IPS-15b (cell line): ENCODE data around the gene PRR11.
A peak's percentile ranks its signal among the peaks of the same experiment; 100 is the strongest.

Experiments
- H3K27me3 ChIP-seq: one replicate; pipeline ENCODE4 v1.6.1; 2013; ENCODE audit warnings: low read length; ENCODE audit not compliant: control insufficient read depth, insufficient read depth
- H3K36me3 ChIP-seq: one replicate; pipeline ENCODE4 v1.6.1; 2013; ENCODE audit warnings: low read length; ENCODE audit not compliant: control insufficient read depth, insufficient read depth
- H3K4me1 ChIP-seq: one replicate; pipeline ENCODE4 v1.6.1; 2013; ENCODE audit warnings: mild to moderate bottlenecking, low read length; ENCODE audit not compliant: control insufficient read depth, insufficient read depth
- H3K4me3 ChIP-seq: one replicate; pipeline ENCODE4 v1.5.1; 2013; ENCODE audit warnings: low read depth, low read length
- H3K9ac ChIP-seq: one replicate; pipeline ENCODE4 v1.6.1; 2013; ENCODE audit warnings: low read depth, mild to moderate bottlenecking, low read length
- H3K9me3 ChIP-seq: one replicate; pipeline ENCODE4 v1.6.1; 2013; ENCODE audit warnings: mild to moderate bottlenecking, low read length; ENCODE audit not compliant: control insufficient read depth, insufficient read depth

Gene PRR11

DNA sequence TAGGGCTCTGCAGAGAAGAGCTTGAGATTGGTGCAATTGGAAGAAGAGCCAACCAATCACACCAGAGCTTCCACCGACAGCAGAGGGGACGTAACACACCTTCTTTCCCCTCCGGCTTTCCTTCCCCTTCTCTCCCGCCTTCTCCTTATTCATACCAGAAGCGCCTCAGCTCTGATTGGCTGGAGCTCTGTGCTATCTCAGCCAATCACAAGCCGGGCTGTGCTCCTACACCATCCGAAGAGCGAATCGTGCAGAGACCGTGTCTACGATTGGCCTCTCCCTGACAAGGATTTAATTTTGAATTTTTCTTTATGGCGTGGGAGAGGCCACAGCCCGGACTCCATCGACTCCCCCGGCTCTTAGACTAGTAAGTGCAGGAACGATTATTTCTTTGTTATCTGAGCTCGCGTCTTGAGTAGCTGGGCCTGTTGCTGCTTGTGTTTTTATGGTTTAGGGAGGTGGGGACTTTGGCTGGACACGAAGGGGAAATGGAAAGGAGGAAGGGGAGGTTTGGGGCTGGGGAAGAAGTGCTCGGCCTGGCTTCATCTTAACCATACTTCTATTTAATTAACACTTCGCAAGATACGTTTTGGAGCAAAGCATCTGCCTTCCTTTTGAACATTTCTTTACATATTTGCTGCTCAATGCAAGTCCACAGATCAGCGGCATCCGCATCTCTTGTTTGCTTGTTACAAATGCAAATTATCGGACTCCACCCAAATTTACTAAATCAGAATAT, at the start of gene PRR11:
PRR11 (plus strand) TSS at position 308 of the 739 bp plus-strand sequence. CDS start 14,007 bp downstream, outside the sequence.
- Histone ChIP-seq H3K27me3 (no peaks in the 10 kb centered on the region), H3K9ac (peak within 1 kb of the TSS; percentile 92), H3K36me3 (peaks cover 3% of the 10 kb centered on the region), H3K9me3 (no peaks in the 10 kb centered on the region), H3K4me3 (peak within 1 kb of the TSS; percentile 87), H3K4me1 (peaks cover 14% of the 10 kb centered on the region)

DNA sequence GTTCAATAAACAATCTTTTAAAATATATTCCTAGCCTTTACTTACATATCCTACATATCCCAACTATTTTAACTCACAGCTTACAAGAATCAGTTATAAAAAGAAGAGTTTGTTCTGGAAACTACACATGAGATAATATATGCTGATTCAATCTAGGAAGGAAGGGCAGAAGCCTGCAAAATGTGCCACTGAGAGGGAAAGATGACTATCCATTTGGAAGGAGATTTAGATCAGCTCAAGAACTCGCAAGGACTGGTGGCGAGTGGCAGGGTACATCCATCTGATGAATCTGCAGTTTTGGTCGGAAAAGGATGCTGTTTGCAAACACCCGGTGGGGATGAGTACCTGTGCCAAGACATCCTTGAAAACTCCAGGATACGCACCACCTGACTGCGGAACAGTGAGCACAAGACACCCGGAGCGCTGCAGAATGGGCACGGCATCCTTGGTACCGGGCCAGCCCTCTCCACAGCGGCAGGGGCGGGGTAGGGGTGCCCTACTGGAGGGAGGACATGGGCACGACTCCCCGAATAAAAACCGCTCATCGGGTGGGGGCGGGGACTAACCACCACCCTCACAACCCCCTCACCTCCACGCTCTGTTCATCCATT, 49.6 kb upstream of the PRR11 start:
- no peaks in the 10 kb centered on the region for H3K9me3 ChIP-seq
- H3K36me3 ChIP-seq: peaks cover 2% of the 10 kb centered on the region
- H3K9ac ChIP-seq: peak overlapping the region; percentile 77
- H3K27me3 ChIP-seq: no peaks in the 10 kb centered on the region
- H3K4me3 ChIP-seq: peak overlapping the region; percentile 82
- no peaks in the 10 kb centered on the region for H3K4me1 ChIP-seq

DNA sequence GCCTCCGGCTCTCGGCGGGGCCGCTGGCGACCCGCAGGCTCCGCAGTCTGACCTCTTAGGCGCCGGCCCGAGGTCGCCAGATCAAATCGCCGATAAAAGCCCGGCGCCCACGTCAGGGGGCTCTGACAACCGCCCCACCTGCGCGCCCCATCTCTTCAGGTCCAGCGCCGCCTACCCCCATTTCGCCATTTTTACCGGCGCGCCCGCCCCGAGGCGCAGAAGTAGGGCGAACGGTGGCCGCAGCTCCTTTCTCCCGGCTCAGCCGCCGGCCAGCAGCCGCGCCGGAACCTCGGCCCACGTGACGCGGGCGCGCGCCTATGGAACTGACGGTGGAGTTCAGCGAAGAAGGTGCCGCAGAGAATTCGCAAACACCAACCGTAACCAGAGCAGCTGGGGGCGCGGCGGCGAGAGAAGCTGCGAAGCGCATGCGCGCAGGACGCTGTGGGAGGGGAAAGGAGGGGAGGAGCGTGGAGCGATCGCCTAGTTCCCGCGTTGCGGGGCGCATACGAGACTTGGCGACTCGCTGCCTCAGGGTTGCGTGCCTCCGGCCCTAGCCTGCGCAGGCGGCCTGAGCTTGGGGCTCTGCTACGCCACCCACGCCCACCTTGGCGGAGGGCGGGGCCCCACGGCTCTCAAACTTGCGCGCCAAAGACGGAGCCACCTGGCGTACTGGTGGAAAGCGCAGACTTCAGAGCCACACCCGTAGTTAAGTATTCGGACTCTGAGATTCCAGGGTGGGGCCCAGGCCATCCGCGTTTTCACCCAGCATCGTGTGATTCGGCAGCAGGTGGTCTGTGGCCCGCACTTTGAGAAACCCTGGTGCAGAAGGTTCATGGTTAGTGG, 48.9 kb upstream of the PRR11 start, which contains the start of gene TRIM37:
TRIM37 (minus strand) TSS at position 418 of the 843 bp plus-strand sequence. CDS start 419 bp downstream, outside the sequence.
- Histone ChIP-seq H3K27me3 (no peaks in the 10 kb centered on the region), H3K4me3 (peak within 1 kb of the TSS; percentile 82), H3K36me3 (no peaks in the 10 kb centered on the region), H3K9me3 (no peaks in the 10 kb centered on the region), H3K4me1 (no peaks in the 10 kb centered on the region), H3K9ac (peak within 1 kb of the TSS; percentile 87)

DNA sequence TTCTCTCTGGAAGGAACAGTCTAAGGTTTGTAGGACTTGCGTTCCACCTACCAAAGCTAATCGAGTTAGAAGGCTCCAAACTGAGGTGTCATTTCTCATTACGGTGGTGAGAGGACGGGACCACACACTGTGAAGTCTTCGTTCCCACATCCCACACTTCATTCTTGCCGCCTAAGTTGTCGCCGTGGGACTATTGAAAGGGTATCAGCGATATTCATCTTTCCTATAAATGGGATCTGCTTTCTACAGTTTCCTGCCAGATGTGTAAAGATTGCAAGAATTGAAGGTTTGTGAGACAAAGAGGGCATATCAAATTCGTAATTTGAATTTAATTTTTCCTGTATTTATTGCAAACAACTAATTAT, 48.3 kb upstream of the PRR11 start:
- Histone ChIP-seq H3K27me3 (no peaks in the 10 kb centered on the region), H3K36me3 (no peaks in the 10 kb centered on the region), H3K9ac (peak overlapping the region; percentile 87)

DNA sequence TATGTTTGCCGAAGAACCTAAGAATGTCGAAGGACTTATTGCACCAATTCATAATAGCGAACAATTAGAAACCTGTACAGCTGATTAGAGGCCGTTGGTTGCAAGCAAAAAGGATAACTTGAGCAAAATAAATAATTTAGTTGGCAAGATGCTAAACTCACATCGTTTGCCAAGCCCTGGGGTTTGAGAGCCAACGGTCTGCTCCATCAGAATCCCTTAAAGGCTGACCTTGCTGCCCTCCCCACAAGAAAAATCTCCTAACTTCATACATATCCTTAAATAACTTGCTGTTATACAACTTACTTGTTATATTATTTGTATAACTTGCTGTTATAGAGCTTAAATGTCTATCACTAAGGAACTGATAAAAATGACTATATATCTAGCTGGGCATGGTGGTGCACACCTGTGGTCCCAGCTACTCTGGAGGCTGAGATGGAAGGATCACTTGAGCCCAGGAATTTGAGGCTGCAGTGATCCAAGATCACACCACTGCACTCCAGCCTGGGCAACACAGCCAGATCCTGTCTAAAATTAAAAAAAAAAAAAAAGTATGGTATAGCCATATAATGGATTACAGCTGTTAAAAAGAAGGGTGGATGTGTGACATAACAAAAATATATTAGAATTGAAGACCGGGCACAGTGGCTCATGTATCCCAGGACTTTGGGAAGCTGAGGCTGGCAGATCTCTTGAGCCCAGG, 47.0 kb upstream of the PRR11 start:
- no peak overlapping the region for H3K4me3 ChIP-seq
- no peaks in the 10 kb centered on the region for H3K36me3 ChIP-seq
- H3K9ac ChIP-seq: no peak overlapping the region
- H3K4me1 ChIP-seq: no peaks in the 10 kb centered on the region
- H3K27me3 ChIP-seq: no peaks in the 10 kb centered on the region
- no peaks in the 10 kb centered on the region for H3K9me3 ChIP-seq

More for the DNA sequence above, 48.3 kb upstream of the PRR11 start:
- Histone ChIP-seq H3K4me1 (no peaks in the 10 kb centered on the region), H3K9me3 (no peaks in the 10 kb centered on the region), H3K4me3 (peak overlapping the region; percentile 82)

DNA sequence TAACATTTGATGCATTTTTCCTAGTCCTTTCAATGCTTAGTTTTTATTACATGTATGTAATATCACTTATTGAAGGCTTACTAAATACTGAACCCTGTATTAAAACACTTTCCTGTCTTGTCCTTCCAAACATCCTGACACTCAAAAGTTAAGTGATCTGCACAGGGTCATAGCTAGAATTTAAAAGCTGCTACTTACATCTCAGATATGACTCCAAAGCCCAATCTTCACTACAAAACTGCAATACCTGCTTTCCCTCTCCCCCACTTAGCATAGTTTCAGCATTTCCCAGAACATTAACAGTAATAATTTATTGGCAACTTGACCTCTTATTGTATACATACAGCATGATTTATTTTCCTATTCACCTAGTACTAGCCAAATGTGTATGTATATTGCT, 44.6 kb upstream of the PRR11 start:
- H3K9ac ChIP-seq: no peak overlapping the region
- no peaks in the 10 kb centered on the region for H3K4me1 ChIP-seq
- H3K36me3 ChIP-seq: no peaks in the 10 kb centered on the region
- no peaks in the 10 kb centered on the region for H3K27me3 ChIP-seq
- no peak overlapping the region for H3K4me3 ChIP-seq
- no peaks in the 10 kb centered on the region for H3K9me3 ChIP-seq

DNA sequence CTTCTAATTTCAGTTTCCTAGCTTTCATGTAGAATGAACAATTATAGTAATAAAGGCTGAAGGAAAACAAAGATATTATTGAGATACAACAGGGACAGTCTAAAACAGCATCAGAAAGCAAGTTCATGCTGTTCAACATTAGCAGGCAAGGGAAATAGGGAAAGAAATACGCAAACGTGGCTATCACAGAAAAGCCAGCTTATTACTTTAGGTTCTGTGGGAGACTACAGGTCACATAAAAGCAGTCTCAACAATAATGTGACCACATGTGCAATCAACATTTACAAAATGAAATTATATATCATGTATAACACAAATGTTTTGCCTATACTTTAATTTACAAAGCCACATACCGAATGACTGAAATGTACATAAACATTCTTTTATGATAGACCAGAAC, 44.0 kb upstream of the PRR11 start:
- Histone ChIP-seq H3K36me3 (no peaks in the 10 kb centered on the region), H3K9ac (no peak overlapping the region), H3K4me3 (no peak overlapping the region), H3K9me3 (no peaks in the 10 kb centered on the region), H3K4me1 (no peaks in the 10 kb centered on the region), H3K27me3 (no peaks in the 10 kb centered on the region)

DNA sequence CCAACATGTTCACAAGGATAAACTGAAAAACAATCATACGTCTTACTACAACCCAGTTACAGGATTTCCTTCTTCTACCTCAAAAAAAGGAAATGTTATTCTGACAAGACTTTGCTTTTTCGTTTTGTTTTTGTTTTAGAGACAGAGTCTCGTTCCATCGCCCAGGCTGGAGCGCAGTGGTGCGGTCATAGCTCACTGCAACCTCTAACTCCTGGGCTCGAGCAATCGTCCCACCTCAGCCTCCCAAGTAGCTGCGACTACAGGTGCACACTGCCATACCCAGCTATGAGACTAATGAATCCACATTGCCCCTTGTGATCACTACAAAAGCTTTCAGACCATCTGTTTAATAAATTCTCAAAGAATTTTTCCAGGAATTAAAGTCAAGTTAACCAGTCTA, 40.1 kb upstream of the PRR11 start:
- Histone ChIP-seq H3K9me3 (no peaks in the 10 kb centered on the region), H3K27me3 (no peaks in the 10 kb centered on the region), H3K4me1 (no peaks in the 10 kb centered on the region), H3K4me3 (no peak overlapping the region), H3K36me3 (no peaks in the 10 kb centered on the region), H3K9ac (no peak overlapping the region)

DNA sequence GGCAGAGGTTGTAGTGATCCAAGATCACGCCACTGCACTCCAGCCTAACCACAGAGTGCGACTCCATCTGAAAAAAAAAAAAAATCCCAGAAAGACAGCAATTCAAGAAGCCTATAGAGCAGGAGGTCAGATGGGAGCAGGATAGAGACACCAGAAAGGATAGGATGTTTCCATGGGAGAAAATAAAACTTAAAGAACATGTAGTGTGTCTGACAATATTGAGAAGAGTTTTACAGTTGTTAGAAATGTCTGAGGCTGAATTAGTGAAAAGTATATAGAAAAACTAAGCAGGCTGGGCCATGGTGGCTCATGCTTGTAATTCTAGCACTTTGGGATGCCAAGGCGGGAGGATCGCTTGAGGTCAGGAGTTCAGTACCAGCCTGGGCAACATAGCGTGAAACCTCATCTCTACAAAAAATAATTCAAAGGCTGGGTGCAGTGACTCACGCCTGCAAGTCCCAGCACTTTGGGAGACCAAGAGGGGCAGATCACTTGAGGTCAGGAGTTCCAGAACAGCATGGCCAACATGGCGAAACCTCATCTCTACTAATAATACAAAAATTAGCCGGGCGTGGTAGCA, 33.6 kb upstream of the PRR11 start:
- Histone ChIP-seq H3K4me3 (no peak overlapping the region), H3K9me3 (no peaks in the 10 kb centered on the region), H3K9ac (no peak overlapping the region), H3K4me1 (no peaks in the 10 kb centered on the region), H3K36me3 (no peaks in the 10 kb centered on the region), H3K27me3 (no peaks in the 10 kb centered on the region)

DNA sequence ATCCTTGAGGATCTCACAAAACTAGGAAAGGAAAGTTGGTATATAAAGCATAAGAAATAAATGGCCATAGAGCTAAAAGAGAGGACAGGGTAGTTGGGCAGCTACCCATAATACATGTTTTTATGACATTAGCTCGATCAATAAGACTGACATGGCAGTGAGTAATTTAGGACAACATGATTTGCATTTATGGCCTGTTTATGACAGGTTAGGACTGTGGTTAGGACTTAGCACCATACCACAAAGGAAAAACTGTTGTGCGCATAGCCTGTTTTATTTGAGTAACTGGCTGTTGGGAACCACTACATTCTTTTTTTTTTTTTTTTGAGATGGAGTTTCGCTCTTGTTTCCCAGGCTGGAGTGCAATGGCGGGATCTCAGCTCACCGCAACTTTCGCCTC, 30.9 kb upstream of the PRR11 start:
- Histone ChIP-seq H3K27me3 (no peaks in the 10 kb centered on the region), H3K9me3 (no peaks in the 10 kb centered on the region), H3K4me1 (no peaks in the 10 kb centered on the region), H3K9ac (no peak overlapping the region), H3K4me3 (no peak overlapping the region), H3K36me3 (no peaks in the 10 kb centered on the region)

DNA sequence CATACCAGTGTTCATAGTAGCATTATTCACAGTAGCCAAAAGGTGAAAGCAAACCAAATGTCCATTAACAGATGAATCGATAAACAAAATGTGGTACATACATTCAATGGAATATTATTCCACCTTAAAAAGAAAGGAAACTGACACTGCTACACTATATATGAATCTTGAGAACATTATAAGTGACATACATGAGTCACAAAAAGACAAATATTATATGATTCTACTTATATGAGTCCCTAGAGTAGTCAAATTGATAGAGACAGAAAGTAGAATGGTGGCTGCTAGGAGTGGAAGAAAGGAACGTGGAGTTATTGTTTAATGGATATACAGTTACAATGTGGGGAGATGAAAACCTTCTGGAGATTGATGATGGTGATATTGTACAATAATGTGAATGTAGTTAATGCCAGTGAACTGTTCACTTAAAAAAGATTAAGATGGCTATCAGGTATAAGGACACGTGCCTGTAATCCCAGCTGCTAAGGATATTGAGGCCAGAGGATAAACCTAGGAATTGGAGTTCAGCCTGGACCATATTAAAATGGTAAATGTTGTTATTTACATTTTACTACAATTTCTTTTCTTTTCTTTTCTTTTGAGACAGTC, 28.6 kb upstream of the PRR11 start:
- H3K36me3 ChIP-seq: no peaks in the 10 kb centered on the region
- H3K9me3 ChIP-seq: no peaks in the 10 kb centered on the region
- no peaks in the 10 kb centered on the region for H3K4me1 ChIP-seq
- H3K9ac ChIP-seq: no peak overlapping the region
- no peaks in the 10 kb centered on the region for H3K27me3 ChIP-seq
- H3K4me3 ChIP-seq: no peak overlapping the region
